Tibial nerve (tissue), 4 donors: Measurements from ENCODE around the gene RENBP. TPM values are rescaled to one million over a fixed set of nuclear protein-coding genes. Genes with fewer than 3 reads are reported as not detected.

Experiments used
- DNase-seq, 2 donors: peaks; one replicate each; pipeline ENCODE4 v3.0.0-alpha.2; 2019; ENCODE audit warnings: low spot score in 2 of 2
- H3K27ac ChIP-seq, 4 donors: fragments of 200-600 bp; sonication (generic) in 3 of 4; one replicate each; pipeline ENCODE4 v1.5.1; 2017 to 2019; ENCODE audit warnings: mild to moderate bottlenecking in 1 of 4
- H3K27me3 ChIP-seq, 2 donors: fragments of 200-600 bp; sonication (generic) in 1 of 2; one replicate each; pipeline versions ENCODE4 v1.5.1 to v1.6.0; 2017 to 2019
- H3K36me3 ChIP-seq, 3 donors: fragments of 200-600 bp; sonication (generic); one replicate each; pipeline ENCODE4 v1.5.1; 2018 to 2019
- H3K4me1 ChIP-seq, 4 donors: fragments of 200-600 bp; sonication (generic) in 3 of 4; one replicate each; pipeline ENCODE4 v1.5.1; 2017 to 2019
- H3K4me3 ChIP-seq, 4 donors: fragments of 200-600 bp; sonication (generic) in 3 of 4; one replicate each; pipeline ENCODE4 v1.5.1; 2017 to 2019; ENCODE audit warnings: mild to moderate bottlenecking in 1 of 4, moderate library complexity in 1 of 4
- H3K9me3 ChIP-seq, 4 donors: fragments of 200-600 bp; sonication (generic) in 3 of 4; one replicate each; pipeline ENCODE4 v1.5.1; 2017 to 2019
- EP300 ChIP-seq, 2 donors: sonication (generic); formaldehyde crosslinking; IDR thresholded peaks; one replicate each; pipeline ENCODE4 v1.6.1; 2017; ENCODE audit warnings: antibody characterized with exemption in 2 of 2, mild to moderate bottlenecking in 1 of 2
- POLR2A ChIP-seq, 2 donors: fragments of 450-650 bp; IDR thresholded peaks; one replicate each; pipeline ENCODE4 v1.6.1; 2017; ENCODE audit warnings: antibody characterized with exemption in 2 of 2, mild to moderate bottlenecking in 2 of 2, moderate library complexity in 2 of 2
- WGBS, 2 donors: methylation state at CpG; one replicate each; pipeline ENCODE4 v1.1.5; 2018; 5-methylcytosine and 5-hydroxymethylcytosine counted together
- total RNA-seq, 4 donors: library from RNA; depleted of rRNA; stranded (reverse); fragments of >200 nt; gene quantifications; one replicate each; pipeline ENCODE4 v1.1.0, GENCODE V29; 2016
- TF ChIP-seq, protein P1 (sequence below), 5 experiments: fragments of 200-600 bp in 3 of 5; fragments of 450-650 bp in 2 of 5; sonication (generic) in 3 of 5; IDR thresholded peaks; one replicate each; pipeline ENCODE4 v1.5.1; 2016 to 2019; ENCODE audit warnings: antibody characterized with exemption in 5 of 5, mild to moderate bottlenecking in 3 of 5, moderate library complexity in 2 of 5

RENBP gene
- total RNA-seq, 4 donors from 2014 or later: 12.1 to 28.8 (median 17.8) TPM

DNA sequence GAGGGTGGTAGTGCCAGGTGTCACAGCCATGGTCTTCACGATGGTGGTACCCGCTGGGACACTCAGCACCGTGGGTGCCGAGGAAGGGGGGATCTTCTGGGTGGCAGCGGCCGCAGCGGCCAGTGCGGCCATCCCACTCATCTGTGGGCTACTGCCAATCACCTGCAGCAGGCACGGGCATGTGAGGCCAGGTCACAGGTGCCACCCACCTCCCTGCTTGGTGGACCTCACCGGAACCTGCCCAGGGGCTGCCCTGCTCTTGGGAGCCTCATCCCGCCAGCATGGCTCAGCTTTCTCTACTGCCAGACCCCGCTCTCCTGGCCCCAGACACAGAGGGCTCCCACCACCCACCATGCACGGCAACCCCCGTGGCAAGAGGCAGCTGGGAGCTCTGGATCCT lies 14.2 kb upstream of the RENBP start:
- TF ChIP-seq EP300 (IDR thresholded peaks at IDR 0.05) (no peak), POLR2A (IDR thresholded peaks at IDR 0.05) (no peak)
- TF ChIP-seq, protein P1, sequence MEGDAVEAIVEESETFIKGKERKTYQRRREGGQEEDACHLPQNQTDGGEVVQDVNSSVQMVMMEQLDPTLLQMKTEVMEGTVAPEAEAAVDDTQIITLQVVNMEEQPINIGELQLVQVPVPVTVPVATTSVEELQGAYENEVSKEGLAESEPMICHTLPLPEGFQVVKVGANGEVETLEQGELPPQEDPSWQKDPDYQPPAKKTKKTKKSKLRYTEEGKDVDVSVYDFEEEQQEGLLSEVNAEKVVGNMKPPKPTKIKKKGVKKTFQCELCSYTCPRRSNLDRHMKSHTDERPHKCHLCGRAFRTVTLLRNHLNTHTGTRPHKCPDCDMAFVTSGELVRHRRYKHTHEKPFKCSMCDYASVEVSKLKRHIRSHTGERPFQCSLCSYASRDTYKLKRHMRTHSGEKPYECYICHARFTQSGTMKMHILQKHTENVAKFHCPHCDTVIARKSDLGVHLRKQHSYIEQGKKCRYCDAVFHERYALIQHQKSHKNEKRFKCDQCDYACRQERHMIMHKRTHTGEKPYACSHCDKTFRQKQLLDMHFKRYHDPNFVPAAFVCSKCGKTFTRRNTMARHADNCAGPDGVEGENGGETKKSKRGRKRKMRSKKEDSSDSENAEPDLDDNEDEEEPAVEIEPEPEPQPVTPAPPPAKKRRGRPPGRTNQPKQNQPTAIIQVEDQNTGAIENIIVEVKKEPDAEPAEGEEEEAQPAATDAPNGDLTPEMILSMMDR (IDR thresholded peaks at IDR 0.05): no peak
- Histone ChIP-seq H3K27ac (no peak overlapping the region), H3K4me1 (peaks cover 0 to 2% (median 0%) of the 10 kb centered on the region in 4 donors), H3K36me3 (peaks cover 0 to 97% (median 4%) of the 10 kb centered on the region in 3 donors), H3K9me3 (no peaks in the 10 kb centered on the region), H3K27me3 (no peaks in the 10 kb centered on the region), H3K4me3 (no peak overlapping the region)
- no peak for DNase-seq
- 80 to 93% methylated on average over 1 to 14 of the region's 14 CpGs for WGBS, 2 donors

DNA sequence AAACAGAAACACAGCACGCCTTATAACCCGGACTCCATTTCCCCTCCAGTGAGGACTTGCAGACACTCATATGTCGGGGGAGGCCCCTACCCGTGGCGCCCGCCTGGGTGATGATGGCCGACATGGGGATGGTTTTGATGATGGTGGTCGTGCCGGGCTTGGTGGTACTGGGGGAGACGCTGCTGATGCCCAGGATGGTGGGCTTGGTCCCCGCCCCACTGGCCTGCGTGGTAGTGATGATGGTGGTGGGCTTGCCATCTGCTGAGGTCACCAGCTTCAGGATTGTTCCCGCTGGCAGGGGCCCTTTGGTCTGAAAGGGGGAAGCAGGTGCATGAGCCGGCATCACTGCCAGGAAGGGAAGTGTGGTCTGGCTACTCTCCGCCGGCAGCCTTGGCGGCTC lies 12.8 kb upstream of the RENBP start:
- Histone ChIP-seq H3K27me3 (no peaks in the 10 kb centered on the region), H3K36me3 (peaks cover 0 to 94% (median 4%) of the 10 kb centered on the region in 3 donors), H3K27ac (no peak overlapping the region), H3K4me3 (no peak overlapping the region), H3K9me3 (no peaks in the 10 kb centered on the region), H3K4me1 (peaks cover 0 to 10% (median 0%) of the 10 kb centered on the region in 4 donors)
- TF ChIP-seq EP300 (IDR thresholded peaks at IDR 0.05) (no peak), POLR2A (IDR thresholded peaks at IDR 0.05) (no peak)
- TF ChIP-seq, protein P1 (IDR thresholded peaks at IDR 0.05): no peak
- no peak for DNase-seq
- 89% methylated on average over 17 of the region's 17 CpGs; no CpG with 5 or more reads in 1 of the 2 donors for WGBS, 2 donors

DNA sequence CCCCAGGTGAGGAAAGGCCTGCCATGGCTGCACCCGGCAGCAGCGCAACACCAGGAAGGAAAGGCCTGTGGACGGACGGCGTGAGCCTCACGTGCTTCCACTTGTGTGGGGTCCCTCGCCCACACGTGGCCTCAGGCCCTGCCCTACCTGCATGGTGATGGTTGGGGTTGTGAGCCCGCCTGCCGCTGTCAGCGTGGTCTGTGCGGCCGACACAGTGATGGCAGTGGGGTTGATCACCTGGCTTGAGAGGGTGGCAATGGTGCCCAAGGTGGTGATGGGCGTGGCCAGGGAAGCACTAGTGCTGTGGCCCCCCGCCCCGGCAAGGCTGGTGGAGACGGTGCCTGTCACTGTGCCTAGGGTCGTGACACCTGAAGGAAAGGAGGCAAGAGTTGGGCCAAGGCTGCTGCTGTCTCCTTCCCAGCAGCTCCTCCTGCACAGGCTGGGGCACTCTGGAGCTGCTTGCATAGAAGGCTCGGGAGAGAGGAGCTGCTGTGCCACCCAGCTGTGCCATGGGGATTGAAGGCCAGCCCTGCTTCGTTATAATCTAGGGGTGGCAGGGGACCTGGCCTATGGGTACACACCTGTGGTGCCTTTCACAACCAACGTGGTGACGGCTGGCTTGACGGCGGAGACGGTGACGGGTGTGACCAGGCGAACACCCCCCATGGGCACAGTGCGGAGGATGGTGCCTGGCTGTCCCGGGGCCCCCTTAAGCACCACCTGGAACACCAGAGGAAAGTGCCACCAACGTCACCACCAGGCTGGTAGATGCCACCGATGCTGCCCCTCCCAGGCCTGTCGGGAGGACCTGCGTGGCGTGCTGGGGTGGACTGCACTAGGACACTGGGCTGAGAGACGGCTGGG lies 11.8 kb upstream of the RENBP start:
- Histone ChIP-seq H3K36me3 (peaks cover 4 to 94% (median 5%) of the 10 kb centered on the region in 3 donors), H3K4me3 (no peak overlapping the region), H3K27ac (no peak overlapping the region), H3K27me3 (no peaks in the 10 kb centered on the region), H3K4me1 (peaks cover 0 to 10% (median 0%) of the 10 kb centered on the region in 4 donors), H3K9me3 (no peaks in the 10 kb centered on the region)
- 85 to 90% methylated on average over 8 to 24 of the region's 35 CpGs for WGBS, 2 donors
- TF ChIP-seq, protein P1 (IDR thresholded peaks at IDR 0.05): no peak
- no peak for TF ChIP-seq POLR2A (IDR thresholded peaks at IDR 0.05)
- TF ChIP-seq EP300 (IDR thresholded peaks at IDR 0.05): no peak
- no peak for DNase-seq

DNA sequence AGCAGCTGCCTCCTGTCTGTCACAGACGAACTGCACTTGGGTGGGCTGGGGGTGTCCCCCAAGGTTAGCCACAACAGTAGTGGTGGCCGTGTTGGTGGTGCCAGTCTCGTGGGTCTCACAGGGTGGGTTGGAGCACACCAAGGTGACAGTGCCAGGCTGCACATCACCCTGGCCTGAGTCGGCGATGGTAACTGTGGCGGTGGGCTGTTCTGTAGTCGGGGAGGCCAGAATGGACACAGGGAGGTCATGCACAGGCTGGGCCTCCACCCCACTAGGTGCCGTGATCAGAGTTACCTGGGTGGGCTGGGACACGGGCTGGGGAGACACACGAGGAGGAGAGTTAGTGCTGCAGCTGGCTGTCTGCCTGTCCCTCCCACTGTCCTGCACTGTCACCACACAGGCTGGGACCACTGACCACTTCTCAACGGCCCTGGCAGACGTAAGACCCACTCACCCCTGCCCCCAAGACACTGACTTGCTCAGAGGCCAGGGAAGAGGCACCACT lies 10.8 kb upstream of the RENBP start:
- WGBS, 2 donors: 78% methylated on average over 8 of the region's 12 CpGs; no CpG with 5 or more reads in 1 of the 2 donors
- TF ChIP-seq, protein P1 (IDR thresholded peaks at IDR 0.05): no peak
- TF ChIP-seq POLR2A (IDR thresholded peaks at IDR 0.05) (no peak), EP300 (IDR thresholded peaks at IDR 0.05) (no peak)
- DNase-seq: no peak
- Histone ChIP-seq H3K4me3 (no peak overlapping the region), H3K4me1 (peaks cover 0 to 11% (median 0%) of the 10 kb centered on the region in 4 donors), H3K36me3 (peaks cover 4 to 94% (median 5%) of the 10 kb centered on the region in 3 donors), H3K9me3 (no peaks in the 10 kb centered on the region), H3K27ac (no peak overlapping the region), H3K27me3 (no peaks in the 10 kb centered on the region)
